ENCODE measurements around the gene HS2ST1.
"Not testable (repeated sequence)": the region's sequence is repeated elsewhere in the genome, so short reads cannot be mapped to it uniquely, and the experiment has no call there.

HS2ST1 gene
- 15.8 to 22.8 (median 20.5) reads per million in 4 donors for total RNA-seq

DNA sequence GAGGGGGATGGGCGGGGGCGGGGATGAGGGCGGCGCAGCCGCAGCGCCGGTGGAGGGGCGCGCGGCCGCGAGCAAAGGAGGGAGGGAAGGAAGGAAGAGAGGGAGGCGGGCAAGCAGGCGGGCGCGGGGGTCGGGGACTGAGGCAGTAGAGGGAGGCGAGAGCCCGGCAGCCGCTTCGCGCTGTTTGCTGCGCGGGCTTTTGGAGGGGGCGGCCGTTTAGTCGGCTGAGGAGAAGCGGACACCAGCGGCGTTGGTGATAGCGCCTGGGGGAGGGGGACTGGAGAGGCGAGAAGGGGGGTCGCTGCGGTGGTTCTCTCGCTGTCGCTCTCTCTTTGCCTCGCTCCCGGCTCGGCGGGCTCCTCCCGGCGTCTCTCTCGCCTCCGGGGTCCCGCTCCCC, at the start of gene HS2ST1:
TSS of gene HS2ST1 (plus strand) at position 35 of the 397 bp plus-strand sequence.
- DNase-seq: no peak

- peak in 1 of 5 donors; percentile 1 for DNase-seq
These were observed 48.3 kb upstream of the HS2ST1 start for GRCh38 chr1:86865973-86866637.

- no peak for DNase-seq
These were observed 47.8 kb upstream of the HS2ST1 start for GRCh38 chr1:86866665-86867064.

- not testable (repeated sequence) for DNase-seq
These were observed 47.2 kb upstream of the HS2ST1 start for GRCh38 chr1:86867278-86867677.

GRCh38 chr1:86868477-86868876, 46.0 kb upstream of the HS2ST1 start:
- no peak for DNase-seq

- no peak for DNase-seq
These were observed 43.4 kb upstream of the HS2ST1 start for GRCh38 chr1:86871001-86871400.

DNA sequence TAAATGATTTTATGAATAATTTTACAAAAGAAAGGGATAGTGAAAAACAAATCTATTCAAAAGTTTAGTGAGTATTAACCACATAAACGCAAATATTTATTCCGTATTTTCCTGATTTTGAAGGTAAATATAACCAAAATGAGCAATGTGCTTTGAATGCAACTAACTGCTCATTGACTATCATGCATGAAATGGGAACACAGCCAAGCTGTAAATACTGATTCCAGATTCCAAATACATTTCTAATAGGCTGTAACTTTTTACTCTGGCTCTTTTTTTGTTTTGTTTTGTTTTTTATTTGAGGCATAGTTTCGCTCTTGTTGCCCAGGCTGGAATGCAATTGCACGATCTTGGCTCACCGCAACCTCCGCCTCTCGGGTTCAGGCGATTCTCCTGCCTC, 42.3 kb upstream of the HS2ST1 start:
- no peak for DNase-seq

DNA sequence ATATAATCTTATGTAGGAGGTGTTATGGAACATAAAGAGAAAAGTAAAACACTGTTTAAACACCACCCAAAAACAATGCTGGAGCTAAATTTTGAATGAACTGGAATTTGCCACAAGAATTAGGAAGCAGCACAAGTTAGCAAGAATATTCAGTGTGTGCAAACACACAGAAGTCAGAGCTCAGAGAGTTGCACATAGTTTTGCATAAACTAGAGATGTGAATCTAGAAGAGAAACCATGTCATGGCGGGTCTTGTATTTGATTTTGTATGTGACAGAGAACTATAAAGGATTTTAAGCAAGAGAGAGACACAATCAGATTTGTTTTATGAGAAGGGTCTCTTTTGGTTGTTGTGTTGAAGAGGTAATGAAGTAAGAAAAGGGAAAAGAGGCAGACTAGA, 38.7 kb upstream of the HS2ST1 start:
- no peak for DNase-seq

DNA sequence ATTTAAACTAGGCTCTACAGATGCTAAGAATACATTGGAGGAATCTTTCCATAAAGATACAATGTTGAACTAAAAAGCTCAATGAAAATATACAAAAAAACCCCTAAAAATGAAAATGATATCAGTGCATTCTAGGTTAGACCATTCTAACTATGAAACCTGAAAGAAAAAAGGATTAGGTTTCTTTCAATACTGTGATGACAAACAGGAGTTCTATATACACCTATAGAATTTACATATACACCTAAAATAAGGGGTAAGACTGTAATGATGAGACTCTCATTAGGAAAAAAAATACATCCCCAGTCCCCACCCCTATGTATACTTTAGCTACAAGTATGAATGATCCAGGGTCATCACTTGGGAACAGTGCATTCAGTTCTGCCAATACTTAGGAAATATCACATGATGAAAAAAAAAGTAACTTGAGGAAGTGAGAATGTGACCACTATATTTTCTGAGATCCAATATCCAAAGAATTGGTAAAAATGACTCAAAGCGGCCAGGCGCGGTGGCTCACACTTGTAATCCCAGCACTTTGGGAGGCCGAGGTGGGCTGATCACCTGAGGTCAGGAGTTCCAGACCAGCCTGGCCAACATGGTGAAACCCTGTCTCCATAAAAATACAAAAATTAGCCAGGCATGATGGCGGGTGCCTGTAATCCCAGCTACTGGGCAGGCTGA, 26.8 kb upstream of the HS2ST1 start:
- no peak for DNase-seq

- DNase-seq: no peak
These were observed 26.1 kb upstream of the HS2ST1 start for GRCh38 chr1:86888327-86888726.

GRCh38 chr1:86899401-86899800, 15.0 kb upstream of the HS2ST1 start:
- DNase-seq: not testable (repeated sequence)

GRCh38 chr1:86905875-86906274, 8.6 kb upstream of the HS2ST1 start:
- DNase-seq: no peak

GRCh38 chr1:86906419-86906818, 8.0 kb upstream of the HS2ST1 start:
- no peak for DNase-seq

- DNase-seq: no peak
These were observed 2.0 kb upstream of the HS2ST1 start for GRCh38 chr1:86912281-86912900.

- DNase-seq: peak in 2 of 5 donors; percentile 32 to 48
These were observed 988 bp upstream of the HS2ST1 start for GRCh38 chr1:86913399-86913895.

GRCh38 chr1:86913896-86914600, 387 bp upstream of the HS2ST1 start, which contains the start of gene SELENOF:
Gene SELENOF (minus strand): TSS chr1:86914126. CDS start chr1:86914111, 15 bp downstream.
- DNase-seq: peak; percentile 97 to 100 (median 99)

DNA sequence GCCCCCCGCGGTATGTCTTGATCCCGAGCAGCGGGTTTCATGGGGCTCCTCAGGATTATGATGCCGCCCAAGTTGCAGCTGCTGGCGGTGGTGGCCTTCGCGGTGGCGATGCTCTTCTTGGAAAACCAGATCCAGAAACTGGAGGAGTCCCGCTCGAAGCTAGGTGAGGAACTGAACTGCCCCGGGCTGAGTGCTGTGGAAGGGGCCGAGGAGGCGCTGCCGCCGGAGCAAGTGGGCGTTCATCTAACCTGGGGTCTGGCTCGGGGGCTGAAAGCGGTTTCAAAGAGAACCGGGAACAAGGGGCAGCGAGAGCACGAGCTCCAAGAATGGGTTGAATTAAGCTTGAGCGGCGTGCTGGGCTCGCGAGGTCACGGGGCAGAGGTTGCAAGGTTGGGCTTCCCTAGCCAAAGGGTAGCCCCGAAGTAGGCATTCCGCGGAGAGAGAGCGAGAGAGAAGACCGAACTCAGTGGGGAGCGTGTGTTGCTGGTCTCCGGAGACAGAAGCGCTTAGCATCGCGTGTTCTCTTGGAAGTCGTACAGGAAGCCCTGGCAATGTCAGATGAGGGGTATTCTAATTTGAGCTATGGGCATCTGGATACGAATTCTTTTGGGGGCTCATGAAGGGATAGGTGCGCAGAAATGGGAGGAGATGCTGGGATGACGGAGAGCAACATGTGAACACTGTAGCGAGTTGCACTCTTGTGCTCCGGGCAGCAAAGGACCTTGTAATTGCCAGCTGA, 732 bp downstream of the HS2ST1 start:
- peak in 4 of 5 donors; percentile 27 to 57 (median 34) for DNase-seq

GRCh38 chr1:86915737-86916235, 1.4 kb downstream of the HS2ST1 start:
- DNase-seq: no peak

DNA sequence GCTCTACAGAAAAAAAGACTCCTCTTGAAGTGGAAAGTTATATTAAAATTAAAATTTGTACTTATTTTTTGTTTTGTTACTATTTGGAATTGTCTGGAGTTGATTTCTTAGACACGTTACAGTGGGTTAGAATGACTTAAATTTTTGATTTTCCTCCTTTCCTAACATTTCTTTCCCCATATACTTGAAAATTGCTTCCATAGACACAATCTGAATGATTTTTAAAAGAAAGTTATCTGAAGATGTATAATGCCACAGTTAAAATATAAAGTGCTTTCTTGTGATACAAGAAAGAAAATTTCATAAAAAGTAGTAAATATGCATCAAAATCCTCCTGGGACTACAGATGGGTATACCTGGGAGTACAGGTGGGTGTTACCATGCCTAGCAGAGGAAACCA, 2.3 kb downstream of the HS2ST1 start:
- no peak for DNase-seq

DNA sequence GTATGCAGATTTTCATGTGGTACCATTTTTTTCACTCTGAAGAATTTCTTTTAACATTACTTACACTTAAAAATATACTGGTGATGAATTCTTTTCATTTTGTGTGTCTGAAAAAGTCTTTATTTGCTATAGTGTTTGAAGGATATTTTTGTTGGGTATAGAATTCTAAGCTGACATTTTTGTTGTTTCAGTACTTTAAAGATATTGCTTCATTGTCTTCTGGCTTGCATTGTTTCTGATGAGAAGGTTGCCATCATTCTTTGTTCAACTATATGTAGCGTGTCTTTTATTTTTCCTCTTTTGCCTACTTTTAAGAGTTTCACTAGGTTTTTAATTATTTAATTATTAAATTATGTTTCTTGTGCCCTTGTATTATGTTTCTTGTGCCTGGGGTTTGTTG, 8.0 kb downstream of the HS2ST1 start:
- DNase-seq: no peak

DNA sequence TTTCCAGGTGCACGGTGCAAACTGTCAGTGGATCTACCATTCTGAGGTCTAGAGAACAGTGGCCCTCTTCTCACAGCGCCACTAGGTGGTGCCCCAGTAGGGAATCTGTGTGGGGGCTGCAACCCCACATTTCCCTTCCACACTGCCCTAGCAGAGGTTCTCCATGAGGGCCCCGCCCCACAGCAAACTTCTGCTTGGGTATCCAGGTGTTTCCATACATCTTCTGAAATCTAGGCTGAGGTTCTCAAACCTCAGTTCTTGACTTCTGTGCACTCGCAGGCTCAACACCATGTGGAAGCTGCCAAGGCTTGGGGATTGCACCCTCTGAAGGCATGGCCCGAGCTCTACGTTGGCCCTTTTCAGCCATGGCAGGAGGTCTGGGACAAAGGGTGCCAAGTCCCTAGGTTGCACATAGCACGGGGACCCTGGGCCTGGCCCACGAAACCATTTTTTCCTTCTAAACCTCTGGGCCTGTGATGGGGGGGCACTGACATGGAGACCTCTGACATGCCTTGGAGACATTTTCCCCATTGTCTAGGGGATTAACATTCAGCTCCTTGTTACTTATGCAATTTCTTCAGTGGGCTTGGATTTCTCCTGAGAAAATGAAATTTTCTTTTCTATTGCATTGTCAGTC, 10.0 kb downstream of the HS2ST1 start:
- no peak for DNase-seq

DNA sequence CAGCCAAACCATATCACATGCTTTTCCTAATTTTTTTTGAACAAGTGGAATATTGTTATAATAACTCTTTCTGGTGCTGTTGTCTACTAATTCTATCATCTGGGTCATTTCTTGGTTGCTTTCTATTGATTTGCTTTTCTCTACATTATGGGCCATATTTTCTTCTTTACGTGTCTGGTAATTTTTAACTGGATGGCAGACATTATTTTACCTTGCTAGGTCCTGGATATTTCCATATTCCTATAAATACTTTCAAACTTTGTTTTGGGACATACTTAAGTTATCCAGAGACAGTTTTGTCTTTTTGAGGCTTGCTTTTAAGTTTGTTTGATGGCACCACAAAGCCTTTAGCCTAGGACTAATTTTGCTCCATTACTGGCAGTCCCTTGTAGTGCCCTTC, 11.3 kb downstream of the HS2ST1 start:
- DNase-seq: no peak
